Loucy (cell line): ENCODE data around the gene TMEM108.
"Not testable (repeated sequence)": the region's sequence is repeated elsewhere in the genome, so short reads cannot be mapped to it uniquely, and the experiment has no call there.

Experiments
- H2AFZ ChIP-seq: fragments of 200-600 bp; sonication (generic); 2 replicates; pipeline ENCODE4 v1.6.0; 2016; ENCODE audit warnings: antibody characterized with exemption, mild to moderate bottlenecking, low read length, moderate library complexity
- H3F3A ChIP-seq: fragments of 200-600 bp; 2 replicates; pipeline ENCODE4 v1.6.0; 2016; ENCODE audit warnings: antibody characterized with exemption, low read depth, mild to moderate bottlenecking
- H3K27me3 ChIP-seq: fragments of 200-600 bp; sonication (generic); 2 replicates; pipeline ENCODE4 v1.6.1; 2014; ENCODE audit warnings: low read length, mild to moderate bottlenecking; ENCODE audit not compliant: insufficient read depth, poor library complexity, severe bottlenecking
- H3K36me3 ChIP-seq: fragments of 200-600 bp; sonication (generic); 2 replicates; pipeline ENCODE4 v1.6.1; 2016; ENCODE audit warnings: low read length; ENCODE audit not compliant: insufficient read depth
- H3K4me1 ChIP-seq: fragments of 200-600 bp; sonication (generic); 2 replicates; pipeline ENCODE4 v1.5.1; 2014; ENCODE audit warnings: low read length, mild to moderate bottlenecking; ENCODE audit not compliant: insufficient read depth, poor library complexity, severe bottlenecking
- H3K4me2 ChIP-seq: fragments of 200-600 bp; sonication (generic); 2 replicates; pipeline ENCODE4 v1.6.0; 2014; ENCODE audit warnings: antibody characterized with exemption, low read length, low read depth, mild to moderate bottlenecking; ENCODE audit not compliant: poor library complexity, severe bottlenecking
- H3K4me3 ChIP-seq: fragments of 200-600 bp; sonication (generic); 2 replicates; pipeline ENCODE4 v1.5.1; 2014; ENCODE audit warnings: low read length, mild to moderate bottlenecking, mixed read lengths; ENCODE audit not compliant: poor library complexity, severe bottlenecking
- H3K79me2 ChIP-seq: fragments of 200-600 bp; sonication (generic); 2 replicates; pipeline ENCODE4 v1.6.1; 2014; ENCODE audit warnings: low read length; ENCODE audit not compliant: insufficient read depth
- H3K9ac ChIP-seq: fragments of 200-600 bp; sonication (generic); 2 replicates; pipeline ENCODE4 v1.6.0; 2014; ENCODE audit warnings: mild to moderate bottlenecking, low read depth, low read length, moderate library complexity; ENCODE audit not compliant: poor library complexity, severe bottlenecking
- H3K9me2 ChIP-seq: fragments of 200-600 bp; sonication (generic); replicated peaks from 2 replicates; pipeline ENCODE4 v1.6.1; 2016; ENCODE audit warnings: low read depth, low read length, mixed read lengths
- H3K9me3 ChIP-seq: fragments of 200-600 bp; sonication (generic); 2 replicates; pipeline ENCODE4 v1.6.1; 2014; ENCODE audit warnings: mild to moderate bottlenecking, antibody characterized with exemption, low read length, low read depth; ENCODE audit not compliant: insufficient read depth
- H4K20me1 ChIP-seq: fragments of 200-600 bp; sonication (generic); 2 replicates; pipeline ENCODE4 v1.6.0; 2014; ENCODE audit warnings: antibody characterized with exemption, low read length, mild to moderate bottlenecking; ENCODE audit not compliant: insufficient read depth, poor library complexity, severe bottlenecking
- EZH2phosphoT487 ChIP-seq: fragments of 200-600 bp; IDR thresholded peaks from 2 replicates; pipeline ENCODE4 v1.6.1; 2018; ENCODE audit warnings: antibody characterized with exemption, mild to moderate bottlenecking, moderate library complexity, borderline replicate concordance
- TF ChIP-seq, protein P1 (sequence below): fragments of 200-600 bp; sonication (generic); conservative IDR thresholded peaks from 2 replicates; pipeline ENCODE4 v1.5.1; 2014; ENCODE audit warnings: mild to moderate bottlenecking, antibody characterized with exemption, low read length

The TMEM108 gene

DNA sequence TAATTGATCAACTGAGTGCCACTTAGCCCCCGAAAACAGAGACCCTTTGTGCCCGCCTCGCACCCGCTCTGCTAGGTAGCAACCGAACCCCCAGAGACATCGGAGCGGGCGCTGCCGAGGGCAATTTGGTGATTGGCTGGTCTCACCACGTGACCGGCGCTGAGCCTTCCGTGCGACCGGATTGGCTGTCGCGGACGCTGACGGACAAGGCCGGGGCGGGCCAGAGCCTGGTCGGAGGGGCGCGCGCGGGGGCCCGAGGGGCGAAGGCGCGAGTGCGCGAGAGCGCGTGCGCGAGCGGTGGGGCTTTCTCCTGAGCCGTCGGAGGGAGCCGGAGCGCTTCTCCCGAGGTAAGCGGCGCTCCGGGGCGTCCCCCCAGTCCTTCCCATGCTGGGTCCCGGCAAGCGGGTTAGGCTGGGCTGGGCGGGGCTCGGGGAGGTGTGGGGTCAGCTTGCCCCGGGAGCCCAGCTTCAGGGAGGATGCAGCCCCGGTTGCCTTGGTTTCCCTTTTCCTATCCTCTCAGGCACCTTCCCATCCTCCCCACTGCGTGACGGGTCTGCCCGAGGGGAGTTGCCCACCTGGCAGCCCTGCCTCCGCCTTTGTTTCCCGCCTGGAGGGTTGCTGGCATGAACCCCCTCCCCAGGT is at the start of gene TMEM108:
Gene TMEM108, plus strand, starts transcription at position 303 of the 642 bp plus-strand sequence.
- Histone ChIP-seq H3K9me3 (no peaks in the 10 kb centered on the region), H4K20me1 (no peaks in the 10 kb centered on the region), H3K27me3 (no peaks in the 10 kb centered on the region), H3K36me3 (no peaks in the 10 kb centered on the region), H2AFZ (no peak within 1 kb of the TSS), H3K79me2 (no peaks in the 10 kb centered on the region), H3K4me3 (no peak within 1 kb of the TSS), H3F3A (no peaks in the 10 kb centered on the region), H3K4me1 (no peaks in the 10 kb centered on the region), H3K9me2 (no peaks in the 10 kb centered on the region), H3K4me2 (no peak within 1 kb of the TSS), H3K9ac (no peak within 1 kb of the TSS)
- TF ChIP-seq EZH2phosphoT487 = no peak
- TF ChIP-seq, protein P1, sequence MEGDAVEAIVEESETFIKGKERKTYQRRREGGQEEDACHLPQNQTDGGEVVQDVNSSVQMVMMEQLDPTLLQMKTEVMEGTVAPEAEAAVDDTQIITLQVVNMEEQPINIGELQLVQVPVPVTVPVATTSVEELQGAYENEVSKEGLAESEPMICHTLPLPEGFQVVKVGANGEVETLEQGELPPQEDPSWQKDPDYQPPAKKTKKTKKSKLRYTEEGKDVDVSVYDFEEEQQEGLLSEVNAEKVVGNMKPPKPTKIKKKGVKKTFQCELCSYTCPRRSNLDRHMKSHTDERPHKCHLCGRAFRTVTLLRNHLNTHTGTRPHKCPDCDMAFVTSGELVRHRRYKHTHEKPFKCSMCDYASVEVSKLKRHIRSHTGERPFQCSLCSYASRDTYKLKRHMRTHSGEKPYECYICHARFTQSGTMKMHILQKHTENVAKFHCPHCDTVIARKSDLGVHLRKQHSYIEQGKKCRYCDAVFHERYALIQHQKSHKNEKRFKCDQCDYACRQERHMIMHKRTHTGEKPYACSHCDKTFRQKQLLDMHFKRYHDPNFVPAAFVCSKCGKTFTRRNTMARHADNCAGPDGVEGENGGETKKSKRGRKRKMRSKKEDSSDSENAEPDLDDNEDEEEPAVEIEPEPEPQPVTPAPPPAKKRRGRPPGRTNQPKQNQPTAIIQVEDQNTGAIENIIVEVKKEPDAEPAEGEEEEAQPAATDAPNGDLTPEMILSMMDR = no peak

DNA sequence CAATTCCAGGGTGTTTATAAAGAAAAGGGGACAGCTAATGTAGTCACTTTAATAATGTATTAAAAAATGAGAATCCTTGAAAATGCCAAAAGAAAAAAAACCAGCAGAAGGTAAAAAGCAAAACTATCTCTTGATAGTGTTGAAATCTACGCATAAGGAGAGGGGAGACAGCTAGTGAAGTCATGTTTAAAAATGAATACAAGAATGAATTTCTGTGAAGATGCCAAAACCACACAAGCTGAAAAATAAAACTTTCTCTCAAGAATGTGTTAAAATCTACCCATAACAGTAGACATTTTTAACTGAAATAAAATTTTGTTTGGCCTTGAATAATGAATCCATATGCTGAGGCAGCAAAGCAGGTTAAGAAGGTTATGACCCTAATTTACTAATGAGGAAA is 42.2 kb upstream of the TMEM108 start:
- Histone ChIP-seq H2AFZ (no peak overlapping the region), H3F3A (no peaks in the 10 kb centered on the region), H3K9ac (no peak overlapping the region), H3K4me3 (no peak overlapping the region), H4K20me1 (no peaks in the 10 kb centered on the region), H3K79me2 (no peaks in the 10 kb centered on the region), H3K27me3 (no peaks in the 10 kb centered on the region), H3K9me3 (no peaks in the 10 kb centered on the region), H3K9me2 (no peaks in the 10 kb centered on the region), H3K36me3 (no peaks in the 10 kb centered on the region), H3K4me1 (no peaks in the 10 kb centered on the region), H3K4me2 (no peak overlapping the region)
- TF ChIP-seq, protein P1 = no peak
- TF ChIP-seq EZH2phosphoT487 = no peak

DNA sequence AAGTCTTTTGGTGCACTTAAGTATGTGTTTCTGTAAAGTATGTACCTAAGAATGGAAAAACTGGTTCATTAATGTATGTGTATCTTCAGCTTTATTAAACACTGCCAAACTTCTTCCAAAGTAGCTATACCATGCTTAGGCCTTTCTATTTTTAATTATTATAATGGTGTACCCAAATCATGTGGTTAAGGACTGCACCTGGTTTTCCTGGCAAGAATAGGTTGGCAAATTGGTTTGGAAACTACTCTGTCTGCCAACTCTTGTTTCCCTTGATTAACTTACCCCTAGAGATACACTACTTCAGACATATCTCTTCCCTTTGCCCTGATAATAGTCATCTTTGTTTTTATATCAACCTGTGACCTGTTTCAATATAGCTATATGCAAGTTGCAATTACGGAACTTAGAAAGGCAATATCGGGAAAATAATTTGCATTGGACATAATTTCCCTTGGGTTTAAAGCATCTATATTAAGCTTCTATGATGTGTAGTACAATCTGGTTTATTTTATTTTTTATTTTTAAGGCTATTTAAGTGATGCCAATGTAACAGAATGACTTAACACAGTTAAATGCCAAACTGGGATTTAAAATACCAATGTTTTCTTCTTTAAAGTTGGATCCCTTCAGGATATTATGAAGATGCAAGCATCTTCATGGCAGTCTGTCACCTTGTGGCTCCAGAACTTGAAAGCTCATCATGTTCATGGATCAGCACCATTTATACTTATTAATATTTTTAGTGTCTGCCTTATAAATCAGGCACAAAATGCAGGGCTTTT is 40.6 kb upstream of the TMEM108 start:
- no peaks in the 10 kb centered on the region for H3K9me2 ChIP-seq
- H3K9ac ChIP-seq = no peak overlapping the region
- no peak overlapping the region for H3K4me3 ChIP-seq
- H2AFZ ChIP-seq = no peak overlapping the region
- no peaks in the 10 kb centered on the region for H3K36me3 ChIP-seq
- no peaks in the 10 kb centered on the region for H3K27me3 ChIP-seq
- no peaks in the 10 kb centered on the region for H3F3A ChIP-seq
- no peak overlapping the region for H3K4me2 ChIP-seq
- H3K9me3 ChIP-seq = no peaks in the 10 kb centered on the region
- no peaks in the 10 kb centered on the region for H3K79me2 ChIP-seq
- TF ChIP-seq, protein P1 = no peak
- no peak for TF ChIP-seq EZH2phosphoT487
- H3K4me1 ChIP-seq = no peaks in the 10 kb centered on the region
- no peaks in the 10 kb centered on the region for H4K20me1 ChIP-seq

DNA sequence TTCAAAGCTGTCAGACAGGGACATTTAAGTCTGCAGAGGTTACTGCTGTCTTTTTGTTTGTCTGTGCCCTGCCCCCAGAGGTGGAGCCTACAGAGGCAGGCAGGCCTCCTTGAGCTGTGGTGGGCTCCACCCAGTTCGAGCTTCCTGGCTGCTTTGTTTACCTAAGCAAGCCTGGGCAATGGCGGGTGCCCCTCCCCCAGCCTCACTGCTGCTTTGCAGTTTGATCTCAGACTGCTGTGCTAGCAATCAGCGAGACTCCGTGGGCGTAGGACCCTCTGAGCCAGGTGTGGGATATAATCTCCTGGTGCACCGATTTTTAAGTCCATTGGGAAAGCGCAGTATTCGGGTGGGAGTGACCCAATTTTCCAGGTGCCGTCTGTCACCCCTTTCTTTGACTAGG is 33.2 kb upstream of the TMEM108 start:
- H2AFZ ChIP-seq, H3K9me3 ChIP-seq, H3K79me2 ChIP-seq, H3F3A ChIP-seq, H3K9me2 ChIP-seq, H3K4me2 ChIP-seq, H3K4me1 ChIP-seq, H3K36me3 ChIP-seq, H3K4me3 ChIP-seq, H3K9ac ChIP-seq, H4K20me1 ChIP-seq, H3K27me3 ChIP-seq: not testable (repeated sequence)
